HepG2 (cell line): ENCODE results near the gene ZNF844. TPM values are rescaled to one million over a fixed set of nuclear protein-coding genes. Genes with fewer than 3 reads are reported as not detected.

Source experiments
- ARNT2 ChIP-seq: sonication (generic); formaldehyde crosslinking; IDR thresholded peaks from 2 replicates; pipeline ENCODE4 v1.8.0; 2022; ENCODE audit warnings: mild to moderate bottlenecking, low read depth, missing genetic modification reagents, moderate library complexity
- ELF1 ChIP-seq: sonication (generic); formaldehyde crosslinking; IDR thresholded peaks from 2 replicates; pipeline ENCODE4 v1.4.0; 2020; ENCODE audit warnings: missing genetic modification reagents
- FOXK1 ChIP-seq: sonication (generic); formaldehyde crosslinking; IDR thresholded peaks from 2 replicates; pipeline ENCODE4 v1.4.0; 2020; ENCODE audit warnings: low read depth, missing genetic modification reagents, borderline replicate concordance
- GLI4 ChIP-seq: sonication (generic); formaldehyde crosslinking; IDR thresholded peaks from 2 replicates; pipeline ENCODE4 v1.5.1; 2020; ENCODE audit warnings: missing genetic modification reagents, mild to moderate bottlenecking, moderate library complexity, borderline replicate concordance
- KDM5A ChIP-seq: fragments of 200-600 bp; sonication (generic); IDR thresholded peaks from 2 replicates; pipeline ENCODE4 v1.7.0; 2018; ENCODE audit warnings: antibody characterized with exemption, mild to moderate bottlenecking, low read length, borderline replicate concordance
- KDM6A ChIP-seq: IDR thresholded peaks from 2 replicates; pipeline ENCODE4 v1.6.1; 2016; ENCODE audit warnings: low read depth
- POLR2A ChIP-seq, 2 experiments: IDR thresholded peaks; 2 replicates each; pipeline ENCODE4 v1.6.1; 2011; ENCODE audit warnings: low read depth in 2 of 2, low read length in 2 of 2, mild to moderate bottlenecking in 1 of 2, moderate library complexity in 1 of 2; ENCODE audit not compliant: insufficient read depth in 1 of 2
- REL ChIP-seq: sonication (generic); formaldehyde crosslinking; conservative IDR thresholded peaks from 2 replicates; pipeline ENCODE4 v1.8.0; 2022; ENCODE audit warnings: mild to moderate bottlenecking, missing genetic modification reagents, moderate library complexity
- SMYD3 ChIP-seq: sonication (generic); formaldehyde crosslinking; IDR thresholded peaks from 2 replicates; pipeline ENCODE4 v1.8.1; 2023; ENCODE audit warnings: mild to moderate bottlenecking, missing genetic modification reagents
- TBL1XR1 ChIP-seq: fragments of 150-350 bp; IDR thresholded peaks from 2 replicates; pipeline ENCODE4 v1.6.1; 2014; ENCODE audit warnings: borderline replicate concordance, low read length; ENCODE audit not compliant: partially characterized antibody
- TCF7L2 ChIP-seq: IDR thresholded peaks from 2 replicates; pipeline ENCODE4 v1.6.1; 2011; ENCODE audit warnings: mild to moderate bottlenecking, low read depth, low read length, moderate library complexity
- TSC22D2 ChIP-seq: sonication (generic); formaldehyde crosslinking; IDR thresholded peaks from 2 replicates; pipeline ENCODE4 v1.5.1; 2020; ENCODE audit warnings: missing genetic modification reagents, mild to moderate bottlenecking, borderline replicate concordance
- UBTF ChIP-seq: sonication (generic); formaldehyde crosslinking; IDR thresholded peaks from 2 replicates; pipeline ENCODE4 v1.4.0; 2020; ENCODE audit warnings: mild to moderate bottlenecking, missing genetic modification reagents
- YEATS2 ChIP-seq: sonication (generic); formaldehyde crosslinking; IDR thresholded peaks from 2 replicates; pipeline ENCODE4 v1.4.0; 2020; ENCODE audit warnings: missing genetic modification reagents, borderline replicate concordance
- ZBTB38 ChIP-seq: sonication (generic); formaldehyde crosslinking; IDR thresholded peaks from 2 replicates; pipeline ENCODE4 v1.5.1; 2020; ENCODE audit warnings: mild to moderate bottlenecking, missing genetic modification reagents
- ZBTB8A ChIP-seq: sonication (generic); formaldehyde crosslinking; IDR thresholded peaks from 2 replicates; pipeline ENCODE4 v1.4.0; 2020; ENCODE audit warnings: mild to moderate bottlenecking, low read depth, missing genetic modification reagents, borderline replicate concordance
- ZNF225 ChIP-seq: sonication (generic); formaldehyde crosslinking; IDR thresholded peaks from 2 replicates; pipeline ENCODE4 v1.4.0; 2020; ENCODE audit warnings: mild to moderate bottlenecking, missing genetic modification reagents
- ZNF335 ChIP-seq: sonication (generic); formaldehyde crosslinking; IDR thresholded peaks from 2 replicates; pipeline ENCODE4 v1.4.0; 2020; ENCODE audit warnings: missing genetic modification reagents
- ZNF383 ChIP-seq: sonication (generic); formaldehyde crosslinking; IDR thresholded peaks from 2 replicates; pipeline ENCODE4 v1.4.0; 2020; ENCODE audit warnings: missing genetic modification reagents, mild to moderate bottlenecking, borderline replicate concordance
- ZNF549 ChIP-seq: sonication (generic); formaldehyde crosslinking; IDR thresholded peaks from 2 replicates; pipeline ENCODE4 v1.5.0; 2020; ENCODE audit warnings: missing genetic modification reagents
- ZNF598 ChIP-seq: sonication (generic); formaldehyde crosslinking; IDR thresholded peaks from 2 replicates; pipeline ENCODE4 v1.5.1; 2020; ENCODE audit warnings: mild to moderate bottlenecking, missing genetic modification reagents, borderline replicate concordance
- ZNF710 ChIP-seq: sonication (generic); formaldehyde crosslinking; IDR thresholded peaks from 2 replicates; pipeline ENCODE4 v1.5.0; 2020; ENCODE audit warnings: mild to moderate bottlenecking, missing genetic modification reagents, borderline replicate concordance
- ZNF749 ChIP-seq: sonication (generic); formaldehyde crosslinking; IDR thresholded peaks from 2 replicates; pipeline ENCODE4 v1.8.0; 2022; ENCODE audit warnings: mild to moderate bottlenecking, missing genetic modification reagents, moderate library complexity, borderline replicate concordance
- ZSCAN12 ChIP-seq: sonication (generic); formaldehyde crosslinking; IDR thresholded peaks from 2 replicates; pipeline ENCODE4 v1.9.0; 2021; ENCODE audit warnings: mild to moderate bottlenecking, missing genetic modification reagents
- polyA plus RNA-seq, 8 experiments: library from polyadenylated mRNA; depleted of rRNA in 3 of 8; stranded (reverse) in 7 of 8; unstranded in 1 of 8; fragments of >200 nt; fragmentation: Illumina TruSeq in 4 of 8; extraction: Trizol in 4 of 8; gene quantifications; 2 replicates each; pipeline versions ENCODE4 v1.2.1 to v1.2.3, GENCODE V29; 2011 to 2016; ENCODE audit warnings: low read depth in 4 of 8, missing spikeins in 1 of 8, mixed read lengths in 1 of 8; ENCODE audit not compliant: insufficient read depth in 1 of 8
- total RNA-seq, 5 experiments: library from RNA; depleted of rRNA; stranded (reverse); fragments of >200 nt; fragmentation: Illumina TruSeq; extraction: Trizol; gene quantifications; 2 replicates each; pipeline ENCODE4 v1.2.3, GENCODE V29; 2016; ENCODE audit warnings: low read depth in 1 of 5
- TF ChIP-seq, protein P1 (sequence below): sonication (generic); formaldehyde crosslinking; IDR thresholded peaks from 2 replicates; pipeline ENCODE4 v1.5.0; 2020; ENCODE audit warnings: missing genetic modification reagents

Gene ZNF844
- total and polyA plus RNA-seq, 2 of the 13 experiments (the other 11 are each of a cell fraction or from before 2014, with no cell fraction given) = 1.0 to 3.2 TPM

DNA sequence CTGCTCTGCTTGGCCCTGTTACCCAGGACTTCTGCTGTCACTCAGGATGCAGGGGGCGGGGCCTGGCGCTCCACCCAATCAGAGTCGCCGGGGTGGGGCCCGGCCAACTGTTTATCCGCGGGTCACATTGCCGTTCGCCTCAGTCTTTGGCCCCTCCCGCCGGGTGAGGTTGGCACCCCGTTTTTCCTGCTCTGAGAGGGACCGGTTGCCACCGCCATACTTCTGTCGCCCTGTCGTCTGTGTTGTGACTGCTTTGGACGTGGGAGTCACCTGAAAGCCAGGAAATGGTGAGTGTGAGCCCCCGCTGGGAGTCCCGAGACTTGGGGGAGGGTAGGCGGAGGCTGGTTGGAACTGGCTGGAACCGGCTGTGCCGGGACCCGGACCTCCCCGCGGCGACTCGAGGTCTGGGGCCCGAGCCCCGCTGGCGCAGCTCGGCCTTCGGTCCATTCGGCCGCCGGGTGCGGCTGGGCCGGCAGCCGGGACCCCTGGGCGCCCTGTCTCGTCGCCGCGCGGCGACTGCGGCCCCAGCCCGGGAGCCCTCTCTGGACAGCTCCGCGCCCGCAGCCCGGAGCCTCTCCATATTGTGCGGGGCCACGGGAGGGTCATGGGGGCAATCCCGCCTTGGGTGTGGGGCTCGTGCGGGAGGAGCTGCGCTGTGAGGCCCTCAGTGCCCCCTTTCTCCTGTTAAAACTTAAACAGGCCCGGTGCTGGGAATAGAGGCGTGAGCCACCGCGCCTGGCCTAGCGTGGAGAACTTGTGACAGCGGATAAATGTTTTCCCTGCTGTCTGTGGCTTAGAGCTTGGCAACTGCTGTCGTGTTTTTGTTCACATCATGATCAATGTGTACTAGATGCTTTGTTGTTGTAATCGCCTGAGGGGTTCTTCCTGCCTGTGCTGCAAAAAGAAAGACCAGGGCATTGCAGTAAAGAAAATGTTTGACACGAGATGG, at the start of gene ZNF844 (continued):
- TF ChIP-seq UBTF (CRISPR knock-in tag) (peak; percentile 68; the same call in 1 of the 2 replicates), ZNF225 (CRISPR knock-in tag) (peak; percentile 46; the same call in 1 of the 2 replicates), YEATS2 (CRISPR knock-in tag) (no peak; the same call in 1 of the 2 replicates), TCF7L2 (no peak), ZBTB38 (peak; percentile 52; the same call in 1 of the 2 replicates), GLI4 (no peak), ZNF383 (no peak), FOXK1 (CRISPR knock-in tag) (no peak), ZNF549 (no peak), ARNT2 (CRISPR knock-in tag) (no peak), POLR2A (IDR thresholded peaks at IDR 0.05; ENCODE audit: insufficient read depth in 1 of 2, low read depth in 2 of 2, low read length in 2 of 2) (peak; percentile 83 to 91), TBL1XR1 (no peak), ZSCAN12 (CRISPR knock-in tag) (no peak), KDM5A (no peak; the same call in 1 of the 2 replicates), SMYD3 (no peak), REL (CRISPR knock-in tag) (no peak), ZBTB8A (no peak), ZNF335 (CRISPR knock-in tag) (no peak), ZNF710 (no peak), ZNF749 (no peak), ZNF598 (CRISPR knock-in tag) (no peak), TSC22D2 (CRISPR knock-in tag) (no peak), KDM6A (CRISPR knock-in tag) (no peak), ELF1 (CRISPR knock-in tag) (0 out of 2 replicates have a peak, but pooled peaks have one; percentile 11)
- TF ChIP-seq, protein P1, sequence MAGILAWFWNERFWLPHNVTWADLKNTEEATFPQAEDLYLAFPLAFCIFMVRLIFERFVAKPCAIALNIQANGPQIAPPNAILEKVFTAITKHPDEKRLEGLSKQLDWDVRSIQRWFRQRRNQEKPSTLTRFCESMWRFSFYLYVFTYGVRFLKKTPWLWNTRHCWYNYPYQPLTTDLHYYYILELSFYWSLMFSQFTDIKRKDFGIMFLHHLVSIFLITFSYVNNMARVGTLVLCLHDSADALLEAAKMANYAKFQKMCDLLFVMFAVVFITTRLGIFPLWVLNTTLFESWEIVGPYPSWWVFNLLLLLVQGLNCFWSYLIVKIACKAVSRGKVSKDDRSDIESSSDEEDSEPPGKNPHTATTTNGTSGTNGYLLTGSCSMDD = no peak
